ENCODE results near the gene HLA-G.

The HLA-G gene

DNA sequence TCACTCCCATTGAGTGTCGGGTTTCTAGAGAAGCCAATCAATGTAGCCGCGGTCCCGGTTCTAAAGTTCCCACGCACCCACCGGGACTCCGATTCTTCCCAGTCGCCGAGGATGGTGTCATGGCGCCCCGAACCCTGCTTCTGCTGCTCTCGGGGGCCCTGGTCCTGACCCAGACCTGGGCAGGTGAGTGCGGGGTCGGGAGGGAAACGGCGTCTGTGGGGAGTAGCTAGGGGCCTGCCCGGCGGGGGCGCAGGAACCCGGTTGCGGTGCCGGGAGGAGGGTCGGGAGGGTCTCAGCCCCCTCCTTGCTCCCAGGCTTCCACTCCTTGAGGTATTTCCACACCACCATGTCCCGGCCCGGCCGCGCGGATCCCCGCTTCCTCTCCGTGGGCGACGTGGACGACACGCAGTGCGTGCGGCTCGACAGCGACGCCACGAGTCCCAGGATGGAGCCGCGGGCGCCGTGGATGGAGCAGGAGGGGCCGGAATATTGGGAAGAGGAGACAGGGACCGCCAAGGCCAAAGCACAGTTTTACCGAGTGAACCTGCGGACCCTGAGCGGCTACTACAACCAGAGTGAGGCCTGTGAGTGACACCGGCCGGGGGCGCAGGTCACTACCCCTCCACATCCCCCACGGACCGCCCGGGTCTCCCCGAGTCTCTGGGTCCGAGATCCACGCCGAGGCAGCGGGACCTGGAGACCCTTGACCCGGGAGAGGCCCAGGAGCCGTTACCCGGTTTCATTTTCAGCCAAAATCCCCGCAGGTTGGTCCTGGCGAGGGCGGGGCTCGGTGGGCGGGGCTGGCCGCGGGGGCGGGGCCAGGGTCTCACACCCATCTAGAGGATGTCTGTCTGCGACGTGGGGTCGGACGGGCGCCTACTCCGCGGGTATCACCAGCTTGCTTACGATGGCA lies 35.2 kb upstream of the HLA-G start:
- DNase-seq, result no peak
- no peak overlapping the region for H3K4me3 ChIP-seq (ENCODE audit: low read depth, low read length)

DNA sequence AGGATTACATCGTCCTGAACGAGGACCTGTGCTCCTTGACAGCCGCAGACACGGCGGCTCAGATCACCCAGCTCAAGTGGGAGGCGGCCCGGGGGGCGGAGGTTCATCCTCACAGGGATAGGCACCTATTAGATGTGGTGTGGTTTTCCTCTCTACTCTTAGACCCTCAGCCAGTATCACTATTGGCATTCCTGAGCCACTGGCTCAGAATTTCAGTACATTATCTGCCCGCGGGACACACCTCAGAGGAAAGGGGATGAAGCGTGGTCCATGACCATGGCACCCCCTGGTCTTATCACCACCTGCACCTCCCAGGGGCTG lies 34.6 kb upstream of the HLA-G start:
- H3K27me3 ChIP-seq, result peaks cover 21% of the 10 kb centered on the region

More for the DNA sequence above, 35.2 kb upstream of the HLA-G start:
- Histone ChIP-seq H3K27me3 (peaks cover 21% of the 10 kb centered on the region), H3K9me3 (no peaks in the 10 kb centered on the region), H3K36me3 (no peaks in the 10 kb centered on the region), H3K4me1 (no peaks in the 10 kb centered on the region)
- TF ChIP-seq, protein P1, sequence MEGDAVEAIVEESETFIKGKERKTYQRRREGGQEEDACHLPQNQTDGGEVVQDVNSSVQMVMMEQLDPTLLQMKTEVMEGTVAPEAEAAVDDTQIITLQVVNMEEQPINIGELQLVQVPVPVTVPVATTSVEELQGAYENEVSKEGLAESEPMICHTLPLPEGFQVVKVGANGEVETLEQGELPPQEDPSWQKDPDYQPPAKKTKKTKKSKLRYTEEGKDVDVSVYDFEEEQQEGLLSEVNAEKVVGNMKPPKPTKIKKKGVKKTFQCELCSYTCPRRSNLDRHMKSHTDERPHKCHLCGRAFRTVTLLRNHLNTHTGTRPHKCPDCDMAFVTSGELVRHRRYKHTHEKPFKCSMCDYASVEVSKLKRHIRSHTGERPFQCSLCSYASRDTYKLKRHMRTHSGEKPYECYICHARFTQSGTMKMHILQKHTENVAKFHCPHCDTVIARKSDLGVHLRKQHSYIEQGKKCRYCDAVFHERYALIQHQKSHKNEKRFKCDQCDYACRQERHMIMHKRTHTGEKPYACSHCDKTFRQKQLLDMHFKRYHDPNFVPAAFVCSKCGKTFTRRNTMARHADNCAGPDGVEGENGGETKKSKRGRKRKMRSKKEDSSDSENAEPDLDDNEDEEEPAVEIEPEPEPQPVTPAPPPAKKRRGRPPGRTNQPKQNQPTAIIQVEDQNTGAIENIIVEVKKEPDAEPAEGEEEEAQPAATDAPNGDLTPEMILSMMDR (IDR thresholded peaks at IDR 0.05; ENCODE audit: low read depth, low read length), result no peak

DNA sequence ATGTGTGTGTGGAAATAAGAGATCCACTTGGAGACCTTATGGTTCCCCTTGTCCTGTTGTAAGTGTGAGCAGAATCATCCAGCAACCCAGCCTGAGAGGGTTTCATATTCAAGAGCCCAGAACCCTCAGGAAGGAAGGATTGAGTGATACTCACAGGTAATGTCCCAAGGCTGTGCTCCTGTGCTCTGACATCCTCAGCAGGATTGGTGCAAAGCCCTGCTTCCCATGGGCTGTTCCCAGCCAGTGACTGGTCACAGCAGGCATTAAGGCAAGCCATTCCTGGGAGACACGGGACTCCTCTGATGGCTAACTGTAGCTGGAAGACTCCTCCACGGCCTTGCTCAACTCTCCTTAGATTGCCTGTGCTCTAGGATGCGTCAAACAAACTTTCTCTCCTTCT lies 33.8 kb upstream of the HLA-G start:
- DNase-seq, result no peak
- TF ChIP-seq, protein P1 (IDR thresholded peaks at IDR 0.05; ENCODE audit: low read depth, low read length), result no peak
- Histone ChIP-seq H3K36me3 (no peaks in the 10 kb centered on the region), H3K4me3 (ENCODE audit: low read depth, low read length) (no peak overlapping the region), H3K9me3 (no peaks in the 10 kb centered on the region), H3K27me3 (peaks cover 21% of the 10 kb centered on the region), H3K4me1 (no peaks in the 10 kb centered on the region)

More for the DNA sequence above, 34.6 kb upstream of the HLA-G start:
- Histone ChIP-seq H3K4me3 (ENCODE audit: low read depth, low read length) (no peak overlapping the region), H3K4me1 (no peaks in the 10 kb centered on the region), H3K9me3 (no peaks in the 10 kb centered on the region), H3K36me3 (no peaks in the 10 kb centered on the region)
- no peak for DNase-seq
- TF ChIP-seq, protein P1 (IDR thresholded peaks at IDR 0.05; ENCODE audit: low read depth, low read length), result no peak

DNA sequence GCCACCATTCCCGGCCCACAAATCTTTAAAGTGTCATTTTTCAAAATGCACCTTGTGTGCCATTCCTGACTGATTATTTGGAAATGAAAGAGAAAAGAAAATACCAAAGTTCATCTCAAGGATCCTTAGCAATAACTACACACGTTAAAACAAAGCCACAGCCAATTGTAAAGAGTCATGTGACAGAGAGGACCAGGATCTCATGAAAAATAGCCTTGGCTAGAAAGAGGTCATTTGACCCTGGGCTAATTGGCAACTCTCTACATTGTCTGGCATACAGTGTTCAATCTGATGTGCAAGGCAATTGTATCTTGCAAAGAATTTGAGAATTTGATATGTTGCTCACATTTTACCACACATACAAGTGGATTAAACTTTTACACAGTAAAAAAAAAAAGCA lies 31.6 kb upstream of the HLA-G start:
- no peaks in the 10 kb centered on the region for H3K4me1 ChIP-seq
- no peaks in the 10 kb centered on the region for H3K9me3 ChIP-seq
- H3K4me3 ChIP-seq (ENCODE audit: low read depth, low read length), result no peak overlapping the region
- TF ChIP-seq, protein P1 (IDR thresholded peaks at IDR 0.05; ENCODE audit: low read depth, low read length), result no peak
- peaks cover 21% of the 10 kb centered on the region for H3K27me3 ChIP-seq
- no peak for DNase-seq
- H3K36me3 ChIP-seq, result no peaks in the 10 kb centered on the region

DNA sequence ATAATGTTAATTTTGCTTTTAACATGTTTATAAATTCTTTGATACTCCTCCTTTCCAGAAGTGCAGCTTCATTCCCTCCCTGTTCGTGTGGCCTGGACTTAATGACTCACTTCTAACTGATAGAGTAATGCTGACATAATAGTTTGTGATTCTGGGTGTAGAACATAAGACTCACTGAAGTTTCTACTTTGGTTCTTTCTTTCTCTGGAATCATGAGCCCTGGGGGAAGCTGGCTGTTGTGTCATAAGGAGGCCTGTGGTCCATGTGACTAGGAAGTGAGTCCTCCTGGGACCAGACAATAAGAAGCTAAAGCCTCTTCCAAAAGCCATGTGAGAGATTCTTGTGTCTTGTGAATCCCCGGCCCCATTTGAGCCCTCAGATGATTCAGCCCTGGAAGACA lies 30.5 kb upstream of the HLA-G start:
- DNase-seq, result no peak

DNA sequence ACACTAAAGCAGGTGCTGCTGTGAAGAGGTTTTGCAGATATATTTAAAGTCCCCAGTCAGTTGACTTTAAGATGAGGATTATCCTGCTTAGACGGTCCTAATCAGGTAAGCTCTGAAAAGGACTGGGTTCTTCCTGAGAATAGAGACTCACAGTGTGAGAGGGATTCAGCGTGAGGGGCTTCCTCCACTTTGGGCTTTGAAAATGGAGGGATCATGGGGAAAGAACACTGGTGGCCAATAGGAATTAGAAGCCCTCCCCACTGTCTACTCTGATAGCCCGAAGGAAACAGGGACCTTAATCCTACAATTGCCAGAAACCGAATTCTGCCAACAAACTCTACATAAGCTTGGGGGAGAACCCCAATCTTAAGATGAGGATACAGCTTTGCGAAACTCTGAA lies 29.7 kb upstream of the HLA-G start:
- H3K4me1 ChIP-seq, result no peaks in the 10 kb centered on the region
- DNase-seq, result no peak
- TF ChIP-seq, protein P1 (IDR thresholded peaks at IDR 0.05; ENCODE audit: low read depth, low read length), result no peak
- no peaks in the 10 kb centered on the region for H3K9me3 ChIP-seq
- H3K27me3 ChIP-seq, result peaks cover 13% of the 10 kb centered on the region; the same call in 1 of the 2 replicates
- no peaks in the 10 kb centered on the region for H3K36me3 ChIP-seq
- H3K4me3 ChIP-seq (ENCODE audit: low read depth, low read length), result no peak overlapping the region

More for the DNA sequence above, 30.5 kb upstream of the HLA-G start:
- TF ChIP-seq, protein P1 (IDR thresholded peaks at IDR 0.05; ENCODE audit: low read depth, low read length), result no peak
- Histone ChIP-seq H3K4me3 (ENCODE audit: low read depth, low read length) (no peak overlapping the region), H3K4me1 (no peaks in the 10 kb centered on the region), H3K9me3 (no peaks in the 10 kb centered on the region), H3K27me3 (peaks cover 18% of the 10 kb centered on the region), H3K36me3 (no peaks in the 10 kb centered on the region)
